ENCODE measurements around the gene ORAI2. TPM values are rescaled to one million over a fixed set of nuclear protein-coding genes. Genes with fewer than 3 reads are reported as not detected.
"Not testable (repeated sequence)": the region's sequence is repeated elsewhere in the genome, so short reads cannot be mapped to it uniquely, and the experiment has no call there.

Gene ORAI2
- 19.7 TPM for total RNA-seq

- DNase-seq (ENCODE audit: low spot score), result peak; percentile 82
Observed at GRCh38 chr7:102433219-102434038, at the start of gene ORAI2. TSS of gene ORAI2 (plus strand) at chr7:102433575. CDS start at chr7:102438957, 5,382 bp downstream.

GRCh38 chr7:102387064-102387463 is 46.3 kb upstream of the ORAI2 start:
- DNase-seq (ENCODE audit: low spot score), result no peak

GRCh38 chr7:102389810-102390209 is 43.6 kb upstream of the ORAI2 start:
- no peak for DNase-seq (ENCODE audit: low spot score)

GRCh38 chr7:102390697-102391484 is 42.5 kb upstream of the ORAI2 start:
- peak; percentile 82 for DNase-seq (ENCODE audit: low spot score)

GRCh38 chr7:102392330-102392729 is 41.0 kb upstream of the ORAI2 start:
- DNase-seq (ENCODE audit: low spot score), result no peak

- DNase-seq (ENCODE audit: low spot score), result peak; percentile 44
Observed at GRCh38 chr7:102393467-102393866, 39.9 kb upstream of the ORAI2 start.

- no peak for DNase-seq (ENCODE audit: low spot score)
Observed at GRCh38 chr7:102395592-102395872, 37.8 kb upstream of the ORAI2 start.

- peak; percentile 87 for DNase-seq (ENCODE audit: low spot score)
Observed at GRCh38 chr7:102395873-102396709, 37.3 kb upstream of the ORAI2 start, which contains the start of gene PRKRIP1. TSS of gene PRKRIP1 (plus strand) at chr7:102396363. CDS start at chr7:102396412, 49 bp downstream.

- DNase-seq (ENCODE audit: low spot score), result no peak
Observed at GRCh38 chr7:102396710-102397019, 36.7 kb upstream of the ORAI2 start.

- no peak for DNase-seq (ENCODE audit: low spot score)
Observed at GRCh38 chr7:102398543-102398942, 34.8 kb upstream of the ORAI2 start.

GRCh38 chr7:102400360-102400759 is 33.0 kb upstream of the ORAI2 start:
- no peak for DNase-seq (ENCODE audit: low spot score)

- no peak for DNase-seq (ENCODE audit: low spot score)
Observed at GRCh38 chr7:102403563-102403962, 29.8 kb upstream of the ORAI2 start.

GRCh38 chr7:102404005-102404861 is 29.1 kb upstream of the ORAI2 start:
- DNase-seq (ENCODE audit: low spot score), result no peak

- not testable (repeated sequence) for DNase-seq (ENCODE audit: low spot score)
Observed at GRCh38 chr7:102404862-102405188, 28.6 kb upstream of the ORAI2 start.

- DNase-seq (ENCODE audit: low spot score), result no peak
Observed at GRCh38 chr7:102407910-102408309, 25.5 kb upstream of the ORAI2 start.

- DNase-seq (ENCODE audit: low spot score), result not testable (repeated sequence)
Observed at GRCh38 chr7:102408530-102408929, 24.8 kb upstream of the ORAI2 start.

GRCh38 chr7:102409340-102409739 is 24.0 kb upstream of the ORAI2 start:
- DNase-seq (ENCODE audit: low spot score), result no peak

- no peak for DNase-seq (ENCODE audit: low spot score)
Observed at GRCh38 chr7:102410123-102410522, 23.3 kb upstream of the ORAI2 start.

GRCh38 chr7:102410918-102411317 is 22.5 kb upstream of the ORAI2 start:
- DNase-seq (ENCODE audit: low spot score), result no peak

- no peak for DNase-seq (ENCODE audit: low spot score)
Observed at GRCh38 chr7:102412548-102412947, 20.8 kb upstream of the ORAI2 start.

GRCh38 chr7:102413091-102413490 is 20.3 kb upstream of the ORAI2 start:
- DNase-seq (ENCODE audit: low spot score), result no peak
